GM21529 (cell line): Measurements from ENCODE around the gene CEP131.

Experiments
- ATAC-seq: cut with Tn5 transposase; IDR thresholded peaks from one replicate; pipeline ENCODE4 v1.9.1; 2021; ENCODE audit not compliant: unreplicated experiment

The CEP131 gene

DNA sequence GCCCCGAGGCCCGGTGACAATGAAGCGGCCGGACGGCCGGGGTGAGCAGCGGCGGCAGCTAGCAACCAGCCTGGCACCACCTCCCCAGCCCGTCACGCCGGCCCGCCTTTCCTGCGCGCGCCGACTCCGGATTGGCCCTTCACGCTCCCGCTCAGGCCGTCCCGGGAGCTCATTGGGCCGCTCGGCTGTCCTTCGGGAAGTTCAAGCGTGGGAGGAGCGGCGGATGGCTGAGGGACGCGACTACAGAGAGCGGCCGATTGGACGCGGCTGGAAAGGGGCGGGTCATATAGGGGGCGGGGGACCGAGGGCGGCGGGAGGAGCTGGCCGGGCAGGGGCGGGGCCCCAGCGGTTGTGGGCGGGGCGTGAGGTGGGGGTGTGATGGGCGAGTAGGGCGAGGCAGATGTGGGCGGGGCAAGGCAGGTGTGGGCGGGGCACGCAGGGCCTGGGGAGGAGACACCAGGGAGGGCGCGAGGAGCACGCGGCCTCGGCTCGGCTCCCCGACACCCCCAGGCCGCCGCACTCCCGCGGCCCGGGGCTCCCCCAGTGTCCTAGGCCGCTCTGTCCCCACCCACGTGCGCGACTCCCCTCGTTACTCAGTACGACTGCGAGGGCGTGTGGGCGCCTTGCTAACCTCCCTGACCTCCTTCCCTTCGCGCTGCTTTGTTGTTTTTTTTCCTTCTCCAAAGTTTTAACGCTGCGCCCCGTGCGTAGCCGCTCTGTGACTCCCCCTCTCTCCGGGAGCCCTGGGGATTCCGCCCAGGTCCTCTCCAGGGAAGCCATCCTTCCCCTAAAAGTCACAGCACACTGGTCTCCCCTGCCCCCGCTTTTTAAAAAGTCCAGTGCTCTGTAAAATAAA, at the start of gene CEP131:
Gene CEP131 (minus strand): TSS at position 60 of the 856 bp plus-strand sequence. CDS start 2,909 bp downstream, outside the sequence.
- peak; percentile 94 for ATAC-seq

DNA sequence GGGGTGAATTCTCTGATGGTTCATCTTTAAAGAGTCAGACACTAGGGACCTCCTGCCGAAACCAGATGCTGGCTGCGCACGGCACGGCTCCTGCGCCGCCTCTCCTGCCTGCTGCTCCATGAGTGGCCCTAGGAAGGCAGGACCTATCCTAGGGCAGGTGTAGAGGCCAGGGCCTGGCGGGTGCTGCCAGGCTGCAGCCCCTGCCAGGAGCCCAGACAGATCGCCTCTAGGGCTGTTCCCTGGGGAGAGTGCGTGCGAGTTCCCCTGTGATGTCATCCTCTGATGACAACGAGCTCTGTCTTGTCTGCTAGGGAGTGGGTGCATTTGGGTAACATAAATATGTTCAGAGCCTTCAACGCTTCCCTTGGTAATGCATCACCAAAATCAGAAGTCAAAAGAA, 48.5 kb upstream of the CEP131 start:
- no peak for ATAC-seq

DNA sequence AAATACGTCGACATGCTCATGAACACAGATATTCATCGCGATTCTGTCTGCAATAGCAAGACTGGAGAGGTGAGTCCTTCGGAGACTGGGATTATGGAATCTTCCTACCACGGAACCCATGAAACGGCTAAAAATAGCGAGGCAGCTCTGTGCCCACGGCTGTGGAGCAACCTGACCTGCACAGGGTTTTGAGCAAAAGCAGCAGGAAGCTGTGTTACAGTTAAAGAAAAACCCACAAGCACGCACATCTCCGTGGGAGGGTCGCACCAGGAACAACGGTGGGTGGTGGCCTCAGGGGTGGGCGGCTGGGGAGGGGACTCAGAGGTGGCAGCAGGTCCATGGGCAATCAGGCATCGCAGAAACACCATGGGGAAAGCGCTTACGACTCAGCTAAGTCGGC, 47.5 kb upstream of the CEP131 start:
- ATAC-seq: no peak

DNA sequence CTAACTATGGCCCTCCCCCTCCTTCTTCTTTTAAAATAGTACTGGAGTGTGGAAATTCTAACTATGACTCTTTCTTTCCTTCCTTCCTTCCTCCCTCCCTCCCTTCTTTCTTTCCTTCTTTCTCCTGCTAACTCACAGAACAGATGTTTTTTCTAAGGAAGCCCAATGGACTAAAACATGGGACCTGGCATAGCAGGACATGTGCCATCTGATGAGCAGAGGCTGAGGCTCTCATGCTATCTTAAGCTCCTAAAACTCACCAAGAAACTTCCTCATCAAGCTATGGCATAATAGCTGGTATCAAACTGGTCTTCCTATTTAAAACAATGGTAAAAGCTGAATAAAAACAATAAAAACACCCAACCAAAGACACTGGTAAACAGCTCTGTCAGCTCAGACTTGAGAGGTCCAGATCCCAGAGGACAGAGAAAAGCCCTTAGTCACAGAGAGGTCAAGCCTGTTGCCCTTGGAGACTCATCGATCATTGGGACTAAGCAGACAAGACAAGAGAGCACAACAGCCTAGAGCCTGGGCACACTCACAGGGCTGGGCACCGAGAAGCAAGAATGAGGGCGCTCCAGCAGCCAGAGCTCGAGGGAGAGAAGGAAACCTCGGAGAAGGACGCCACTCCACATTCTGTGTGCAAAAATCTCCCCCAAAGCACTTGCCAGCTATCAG, 44.8 kb upstream of the CEP131 start:
- no peak for ATAC-seq

DNA sequence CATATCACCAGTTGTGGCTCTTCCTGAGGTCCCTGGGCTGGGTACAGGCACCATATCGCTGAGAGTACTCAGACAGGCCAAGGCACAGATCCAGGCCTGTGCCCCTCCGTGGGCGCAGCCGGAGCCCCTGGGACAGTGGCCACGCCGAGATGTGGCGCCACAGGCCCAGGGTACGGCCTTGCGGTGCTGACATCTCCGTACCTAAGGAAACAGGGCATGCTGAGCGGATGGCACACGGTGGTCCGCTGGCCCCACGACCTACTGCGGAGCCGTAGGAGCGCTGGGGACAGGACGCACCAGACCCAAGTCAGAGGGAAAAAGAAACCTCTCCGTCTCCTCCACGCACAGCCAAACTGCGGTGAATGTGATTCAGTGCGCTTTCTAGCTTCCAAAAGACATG, 42.8 kb upstream of the CEP131 start:
- no peak for ATAC-seq

DNA sequence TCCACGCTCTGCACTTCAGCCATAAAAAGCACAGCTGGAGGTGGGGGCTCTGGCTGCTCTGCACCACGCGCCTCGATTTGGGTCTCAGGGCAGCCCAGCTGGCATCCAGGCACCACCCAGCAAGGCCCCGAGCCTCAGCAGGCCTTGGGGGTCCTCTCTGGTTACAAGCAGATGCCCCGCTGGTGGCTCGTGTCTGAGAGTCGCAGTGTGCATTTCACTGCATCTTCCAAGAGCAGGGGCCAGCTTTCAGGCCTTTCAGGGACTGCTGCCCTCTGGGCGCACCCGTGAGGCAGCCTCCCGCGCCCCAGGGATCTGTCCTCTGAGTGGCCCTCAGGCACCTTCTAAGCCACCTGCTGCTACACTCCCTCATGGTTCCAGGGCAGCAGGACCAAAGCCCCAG, 41.9 kb upstream of the CEP131 start:
- no peak for ATAC-seq

DNA sequence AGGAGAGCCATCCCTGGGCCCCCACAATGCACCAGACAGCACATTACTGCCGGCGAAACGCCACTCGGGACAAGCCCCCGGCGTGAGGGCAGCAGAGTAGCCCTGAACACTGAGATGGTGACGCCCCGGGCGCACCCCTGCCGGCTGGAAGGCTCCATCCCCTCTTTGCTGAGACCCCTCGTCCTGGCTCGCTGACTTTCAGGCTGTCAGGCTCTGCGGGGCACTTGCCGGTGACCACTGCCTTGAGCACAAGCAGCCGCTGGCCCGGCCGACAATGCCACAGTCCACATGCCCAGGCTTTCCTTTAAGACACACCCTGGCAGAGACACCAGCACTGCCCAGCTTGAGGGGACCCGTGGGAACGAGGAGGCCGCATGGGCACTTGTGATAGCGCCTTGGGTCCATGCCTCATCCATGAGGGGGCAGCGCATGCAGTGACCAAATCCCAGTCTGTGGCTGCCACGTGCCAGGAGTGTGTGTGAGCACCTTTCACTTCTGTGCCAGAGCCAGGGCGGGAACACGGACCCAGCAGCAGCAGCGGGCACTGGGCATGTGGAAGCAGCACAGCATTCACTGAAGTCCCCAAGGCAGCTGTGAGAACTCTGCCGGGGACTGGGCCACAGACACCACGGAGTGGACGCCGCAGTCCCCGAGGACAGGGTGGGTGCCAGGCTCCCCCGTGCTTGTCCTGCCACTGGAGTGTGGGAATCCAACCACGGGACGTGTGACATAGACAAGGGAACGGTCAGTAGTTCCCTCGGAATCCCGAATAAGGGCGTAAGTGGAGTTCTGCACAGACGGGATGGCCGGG, 40.8 kb upstream of the CEP131 start:
- no peak for ATAC-seq

DNA sequence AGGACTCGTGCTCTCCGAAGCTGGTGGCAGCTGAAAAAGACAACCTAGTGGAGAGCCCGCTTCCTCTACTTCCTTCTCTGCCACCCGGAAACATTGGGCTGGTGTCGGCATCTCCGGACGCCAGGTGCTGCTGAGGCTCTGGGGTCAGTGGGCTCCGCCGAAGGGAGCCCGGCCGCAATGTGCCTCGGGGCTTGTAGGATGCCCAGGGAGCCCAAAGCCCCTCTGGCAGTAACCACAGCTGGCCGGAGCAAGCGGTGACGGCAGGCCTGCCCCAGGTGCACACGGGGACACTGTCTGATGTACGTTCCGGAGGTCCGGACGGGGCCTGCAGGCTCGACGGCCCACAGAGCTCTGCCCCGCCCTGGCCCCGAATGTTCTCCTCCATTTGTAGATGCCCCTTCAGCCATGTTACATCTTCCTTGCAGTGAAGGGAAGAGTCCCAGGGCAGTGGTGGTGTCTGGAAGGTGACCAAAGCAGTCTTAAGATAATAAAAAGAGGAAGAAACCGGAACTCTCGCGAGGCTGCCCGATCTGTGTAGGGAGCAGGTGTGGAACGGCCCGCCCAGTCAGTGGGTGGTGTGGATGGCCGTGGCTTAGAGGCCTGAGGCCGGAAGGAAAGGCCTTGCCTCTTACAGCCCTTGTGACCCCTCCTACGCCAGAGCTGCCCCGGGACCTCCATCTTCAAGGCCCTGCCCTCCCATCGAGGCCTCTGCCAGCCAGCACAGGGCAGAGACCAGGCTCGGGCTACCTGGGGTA, 39.0 kb upstream of the CEP131 start:
- no peak for ATAC-seq

DNA sequence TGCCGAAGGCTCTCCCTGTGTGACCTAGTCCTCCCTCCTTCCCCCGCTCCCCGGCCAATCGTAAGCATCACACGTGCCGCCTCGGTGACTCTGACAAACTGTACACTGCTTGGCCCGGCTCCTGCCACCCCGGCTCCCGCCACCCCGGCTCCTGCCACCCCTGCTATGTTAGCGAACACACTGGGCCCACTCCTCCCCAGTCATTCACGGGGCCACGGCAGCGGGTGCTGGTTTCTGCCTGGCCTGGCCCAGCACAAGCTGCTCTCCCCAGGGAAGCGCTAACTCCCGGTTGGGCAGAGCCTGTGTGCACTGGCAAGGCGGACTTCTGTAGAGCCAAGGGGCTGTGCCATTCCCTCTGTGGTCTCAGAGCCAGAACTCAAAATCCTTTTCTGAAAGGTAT, 38.3 kb upstream of the CEP131 start:
- no peak for ATAC-seq

DNA sequence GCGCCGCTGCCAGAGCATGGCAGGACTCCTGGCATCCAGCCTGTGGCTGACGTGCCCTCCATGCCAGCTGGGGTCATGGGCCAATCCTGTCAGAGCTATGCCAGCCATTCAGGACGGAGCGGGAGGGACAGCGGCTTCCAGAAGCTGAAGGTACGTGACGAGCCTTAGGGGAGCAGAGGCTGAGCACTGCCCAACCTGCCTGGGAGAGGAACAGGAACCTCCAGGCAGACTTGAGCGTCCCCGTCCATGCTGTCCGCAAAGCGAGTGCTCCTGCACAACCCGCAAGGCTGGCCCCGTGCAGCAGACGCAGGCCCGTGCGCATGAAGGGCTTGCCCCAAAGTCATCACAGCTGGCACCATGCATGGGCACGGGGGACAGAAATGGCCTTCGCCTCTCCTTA, 37.9 kb upstream of the CEP131 start:
- no peak for ATAC-seq

DNA sequence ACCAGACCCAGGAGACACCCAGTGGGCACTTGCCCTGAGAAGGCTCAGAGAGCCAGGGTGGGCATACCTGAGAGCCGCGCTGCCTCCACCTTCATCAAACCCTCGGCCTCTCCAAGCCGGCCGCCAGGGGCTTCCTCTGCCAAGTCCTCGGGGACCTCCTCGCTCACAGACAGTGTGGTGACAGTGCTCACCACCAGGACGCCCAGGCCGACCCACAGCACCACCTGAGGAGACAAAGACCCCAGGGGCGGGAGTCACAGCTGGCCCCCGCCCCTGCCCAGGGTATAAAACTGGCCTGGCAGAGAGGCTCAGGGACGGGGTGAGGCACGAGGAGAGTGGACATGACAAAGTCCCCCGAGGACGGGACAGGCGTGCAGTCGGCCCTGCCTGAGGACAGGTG, 37.4 kb upstream of the CEP131 start:
- no peak for ATAC-seq

DNA sequence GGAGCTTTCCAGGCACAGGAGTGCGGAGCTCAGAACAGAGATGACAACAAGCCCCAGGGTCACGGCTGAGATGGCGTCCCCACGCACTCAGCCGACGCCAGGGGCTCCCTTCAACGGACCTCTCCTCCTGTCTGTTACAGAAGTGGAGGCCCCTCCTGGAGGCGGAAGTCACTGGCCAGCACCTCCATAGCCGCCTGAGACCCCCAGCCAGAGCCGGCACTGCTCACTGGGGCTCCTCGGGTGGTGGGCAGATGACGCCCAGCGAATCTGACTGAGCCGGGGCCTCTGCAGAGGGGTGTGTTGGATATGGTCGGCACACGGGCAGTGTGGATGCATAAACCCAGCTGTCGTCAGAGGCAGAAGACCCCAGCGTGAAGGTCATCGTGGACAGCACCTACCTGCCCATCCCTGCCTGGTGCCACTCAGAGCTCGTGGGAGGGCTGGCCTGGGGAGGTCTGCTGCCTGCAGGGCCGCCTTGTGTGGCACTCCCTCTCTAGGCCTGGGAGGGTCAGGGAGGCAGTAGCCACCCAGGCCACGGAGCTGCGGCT, 36.4 kb upstream of the CEP131 start:
- no peak for ATAC-seq

DNA sequence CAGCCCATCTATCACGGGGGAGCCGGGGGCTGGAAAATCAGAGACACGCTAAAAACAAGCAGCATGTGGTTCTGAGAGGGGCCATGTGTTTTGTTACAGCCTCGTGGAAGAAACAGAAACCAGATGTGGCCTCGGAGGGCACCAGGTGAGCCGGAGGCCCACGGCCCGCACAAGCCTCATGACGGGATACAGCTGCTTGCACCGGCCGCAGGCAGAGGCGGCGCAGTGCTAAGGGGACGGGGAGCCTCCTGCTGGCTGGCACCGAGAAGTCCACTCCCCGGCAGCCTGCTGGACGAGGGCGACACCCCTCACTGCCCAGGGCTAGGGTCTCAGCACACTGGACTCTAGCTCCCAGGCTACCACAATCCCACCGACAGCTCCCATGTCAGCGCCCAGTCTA, 35.5 kb upstream of the CEP131 start:
- ATAC-seq: no peak

DNA sequence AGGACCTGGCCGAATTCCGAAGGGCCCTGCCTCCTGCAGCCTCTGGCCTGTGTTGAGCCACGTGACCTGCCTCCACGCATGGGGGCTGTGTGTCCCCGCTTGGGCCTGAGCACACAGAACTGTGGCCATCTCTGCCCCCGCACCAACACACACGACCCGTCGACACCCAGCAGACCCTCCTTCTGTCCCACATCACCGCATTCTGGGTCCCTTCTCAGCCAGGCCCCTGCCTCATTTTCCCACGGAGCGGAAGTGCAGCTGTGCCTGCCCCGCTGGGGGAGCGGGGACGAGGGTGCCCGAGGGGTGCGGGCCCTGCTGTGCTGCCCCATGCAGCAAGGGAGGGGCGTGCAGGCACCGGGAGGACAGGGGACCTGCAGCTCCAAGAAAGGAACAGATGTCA, 34.8 kb upstream of the CEP131 start:
- no peak for ATAC-seq

DNA sequence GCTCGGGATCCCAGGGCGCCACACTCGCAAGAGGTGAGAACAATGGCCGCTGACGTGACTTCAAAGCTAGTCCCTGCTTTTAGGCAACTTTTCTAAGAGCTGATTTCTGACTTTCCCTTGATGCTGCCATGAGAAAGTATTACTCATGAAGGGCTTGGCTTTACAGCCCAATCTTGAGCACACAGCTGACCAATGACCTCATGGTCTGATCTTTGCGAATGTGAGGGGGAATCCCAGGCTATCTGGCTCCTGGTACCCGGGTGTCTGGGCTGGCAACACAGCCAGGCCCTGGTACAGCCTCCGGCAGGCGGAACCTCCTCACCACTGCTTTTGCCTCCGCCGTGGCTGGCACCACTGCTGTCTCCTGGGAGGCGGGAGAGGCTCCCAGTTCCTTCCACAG, 33.9 kb upstream of the CEP131 start:
- no peak for ATAC-seq

DNA sequence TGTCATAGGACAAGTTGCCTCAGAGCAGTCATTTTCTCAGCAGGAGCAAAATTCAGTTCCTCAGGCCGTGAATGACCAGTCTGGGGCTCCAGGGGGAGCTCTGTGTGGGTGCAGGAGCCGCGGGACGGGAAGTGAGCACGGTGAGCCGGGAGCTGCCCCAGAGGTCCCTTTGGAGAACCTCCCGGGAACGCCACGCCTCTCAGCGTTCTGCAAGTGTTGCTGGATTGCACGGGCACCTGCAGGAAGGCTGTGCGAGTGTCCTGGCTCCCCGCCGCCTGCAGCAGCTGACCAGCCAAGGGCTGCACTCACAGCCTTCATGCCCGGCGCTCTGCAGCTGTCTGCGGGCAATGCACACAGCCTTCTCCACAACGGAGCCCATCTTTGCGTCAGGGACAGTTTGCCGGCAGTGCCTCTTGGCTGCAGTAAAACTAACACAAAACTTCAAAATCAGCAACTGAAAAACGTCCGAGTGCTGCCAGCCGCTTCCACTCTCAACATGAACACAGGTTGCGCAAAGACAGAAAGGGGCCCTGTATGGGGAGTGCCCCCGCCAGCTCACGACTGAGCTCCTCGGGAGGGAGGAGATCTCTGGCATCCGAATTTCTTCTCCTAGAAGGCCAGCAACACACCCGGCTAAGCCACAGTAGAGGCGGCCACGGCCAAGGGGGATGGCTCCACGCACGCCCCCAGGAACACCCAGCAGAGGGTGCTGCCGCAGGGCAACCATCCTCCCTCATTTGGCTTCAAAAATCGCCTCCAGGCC, 32.4 kb upstream of the CEP131 start:
- no peak for ATAC-seq

DNA sequence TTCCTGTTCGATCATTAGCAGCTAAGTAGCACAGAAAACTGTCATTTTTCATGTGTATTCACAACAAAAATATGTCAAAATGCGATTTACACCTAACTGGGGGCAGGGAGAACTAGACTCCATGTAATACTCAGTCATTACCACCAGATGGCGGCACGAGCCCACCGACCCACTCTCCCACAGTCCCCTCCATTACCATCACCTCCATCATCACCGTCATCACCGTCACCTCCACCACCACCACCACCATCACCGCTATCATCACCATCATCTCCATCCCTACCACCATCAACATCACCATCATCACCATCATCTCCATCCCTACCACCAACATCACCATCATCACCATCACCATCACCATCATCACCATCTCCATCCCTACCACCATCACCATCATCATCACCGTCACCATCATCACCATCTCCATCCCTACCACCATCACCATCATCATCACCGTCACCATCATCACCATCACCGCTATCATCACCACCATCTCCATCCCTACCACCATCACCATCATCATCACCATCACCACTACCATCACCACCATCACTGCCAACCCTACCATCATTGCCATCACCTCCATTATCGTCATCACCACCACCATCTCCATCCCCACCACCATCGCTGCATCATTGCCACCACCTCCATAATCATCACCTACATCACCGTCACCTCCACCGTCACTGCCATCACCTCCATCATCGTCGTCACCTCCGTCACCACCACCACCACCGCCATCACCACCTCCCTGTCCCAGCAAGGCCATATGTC, 30.8 kb upstream of the CEP131 start:
- no peak for ATAC-seq

DNA sequence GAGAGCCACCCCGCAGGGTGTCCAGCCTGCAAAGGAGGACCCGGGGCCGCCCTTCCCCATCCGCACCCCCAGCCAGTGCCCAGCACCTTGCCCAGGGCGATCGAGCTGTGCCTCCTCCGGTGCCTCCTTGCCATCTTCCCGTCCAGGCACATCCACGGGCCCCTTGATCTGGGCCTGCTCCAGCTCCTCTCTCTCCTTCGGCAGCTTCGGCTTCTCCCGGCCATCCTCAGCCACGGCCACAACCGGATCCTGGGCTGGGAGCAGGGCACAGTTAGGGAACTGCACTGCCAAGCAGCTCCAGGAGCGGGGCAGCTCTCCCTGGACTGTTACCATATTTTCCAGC, 30.2 kb upstream of the CEP131 start:
- no peak for ATAC-seq

DNA sequence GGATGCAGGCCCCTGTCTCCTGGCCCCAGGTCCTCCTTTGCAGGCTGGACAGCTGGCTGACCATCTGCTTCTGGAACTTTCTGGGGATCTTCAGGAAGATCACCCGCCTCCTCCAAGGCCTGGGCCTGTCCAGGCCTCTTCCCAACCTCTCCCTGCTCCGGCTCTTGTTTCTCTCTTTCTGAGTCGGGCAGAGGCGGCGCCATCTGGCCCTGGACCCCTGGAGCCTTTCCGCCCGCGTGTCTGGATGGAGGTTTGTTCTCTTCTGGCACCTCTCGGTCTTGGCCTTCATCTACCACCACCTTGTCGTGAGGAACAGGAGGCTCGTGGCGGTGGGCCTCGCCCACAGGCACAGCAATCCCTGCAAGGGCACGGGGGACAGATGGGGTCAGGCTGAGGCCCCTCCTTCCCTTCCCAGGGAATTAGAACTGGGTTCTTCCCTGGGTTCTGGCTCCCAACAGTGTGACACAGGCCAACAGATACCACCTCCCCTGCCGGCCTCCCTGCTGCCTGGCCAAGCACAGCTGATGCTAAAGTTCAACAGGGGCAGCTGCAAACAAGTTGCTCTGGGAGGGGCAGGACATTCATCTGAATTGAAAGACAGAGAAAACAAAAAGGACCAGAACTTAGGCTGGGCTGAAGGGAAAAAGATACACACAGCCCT, 29.7 kb upstream of the CEP131 start:
- no peak for ATAC-seq
